B cell (primary cell): ENCODE measurements around the gene MOXD1. TPM values are rescaled to one million over a fixed set of nuclear protein-coding genes. Genes with fewer than 3 reads are reported as not detected.

Source experiments
- ATAC-seq: fragments of 200-7000 bp; cut with Tn5 transposase; one replicate; pipeline ENCODE4 v1.10.0; 2021; ENCODE audit warnings: low read depth, mild to moderate bottlenecking, moderate number of reproducible peaks, moderate library complexity
- CTCF ChIA-PET: fragments of 350-600 bp; sonication (Branson Sonifier 250); formaldehyde crosslinking; loops from one replicate; lab custom pipeline; 2021; ENCODE audit warnings: antibody characterized with exemption, inconsistent platforms; lab: Charles Lee
- POLR2A ChIA-PET: fragments of 350-600 bp; sonication (Branson Sonifier 250); formaldehyde crosslinking; loops from one replicate; lab custom pipeline; 2021; ENCODE audit warnings: antibody characterized with exemption; lab: Charles Lee
- DNase-seq: peaks from one replicate; pipeline ENCODE4 v3.0.0; 2013
- H2AFZ ChIP-seq: 2 replicates; pipeline ENCODE4 v1.6.1; 2012; ENCODE audit warnings: mild to moderate bottlenecking, low read depth, low read length; ENCODE audit not compliant: insufficient read depth, poor library complexity, severe bottlenecking
- H3K27ac ChIP-seq, 2 donors: 1 replicate in 1 of 2; 2 replicates in 1 of 2; pipeline ENCODE4 v1.5.1; 2012 to 2013; ENCODE audit warnings: low read length in 2 of 2, mild to moderate bottlenecking in 2 of 2, moderate library complexity in 1 of 2
- H3K27me3 ChIP-seq, 4 experiments: fragments of 200-600 bp in 1 of 4; sonication (generic) in 1 of 4; replicated peaks in 1 of 4; 1 replicate in 2 of 4; 2 replicates in 2 of 4; pipeline versions ENCODE4 v1.6.1 to v1.7.0; 2013 to 2016; ENCODE audit warnings: low read length in 3 of 4, mild to moderate bottlenecking in 2 of 4, mixed read lengths in 1 of 4, moderate library complexity in 1 of 4; ENCODE audit not compliant: insufficient read depth in 4 of 4, control insufficient read depth in 3 of 4; ENCODE audit errors: control extremely low read depth in 1 of 4
- H3K36me3 ChIP-seq, 2 experiments: replicated peaks in 1 of 2; 1 replicate in 1 of 2; 2 replicates in 1 of 2; pipeline versions ENCODE4 v1.6.1 to v1.7.1; 2013; ENCODE audit warnings: low read length in 1 of 2; ENCODE audit not compliant: insufficient read depth in 2 of 2, control insufficient read depth in 1 of 2; ENCODE audit errors: control extremely low read depth in 1 of 2, extremely low read depth in 1 of 2
- H3K4me1 ChIP-seq, 2 donors: fragments of 200-600 bp in 1 of 2; sonication (generic) in 1 of 2; 1 replicate in 1 of 2; 2 replicates in 1 of 2; pipeline versions ENCODE4 v1.5.1 to v1.6.1; 2013 to 2017; ENCODE audit warnings: low read length in 2 of 2; ENCODE audit not compliant: control insufficient read depth in 2 of 2, insufficient read depth in 2 of 2
- H3K4me2 ChIP-seq: replicated peaks from 2 replicates; pipeline ENCODE3; 2012; ENCODE audit warnings: mild to moderate bottlenecking, low read depth, low read length; ENCODE audit not compliant: poor library complexity, severe bottlenecking
- H3K4me3 ChIP-seq, 5 experiments: fragments of 200-600 bp in 1 of 5; sonication (generic) in 1 of 5; 1 replicate in 3 of 5; 2 replicates in 2 of 5; pipeline versions ENCODE4 v1.5.1 to v1.7.0; 2011 to 2016; ENCODE audit warnings: low read length in 4 of 5, mild to moderate bottlenecking in 4 of 5, low read depth in 2 of 5, control low read depth in 1 of 5, moderate library complexity in 1 of 5; ENCODE audit not compliant: insufficient read depth in 1 of 5; ENCODE audit errors: control extremely low read depth in 1 of 5, extremely low read depth in 1 of 5
- H3K79me2 ChIP-seq: fragments of 200-600 bp; sonication (generic); one replicate; pipeline ENCODE4 v1.6.0; 2016; ENCODE audit warnings: low read length; ENCODE audit not compliant: control insufficient read depth, insufficient read depth
- H3K9ac ChIP-seq: fragments of 200-600 bp; sonication (generic); 2 replicates; pipeline ENCODE4 v1.6.1; 2017; ENCODE audit warnings: mild to moderate bottlenecking, low read length, moderate library complexity
- H3K9me3 ChIP-seq, 3 donors: one replicate each; pipeline versions ENCODE4 v1.6.1 to v1.7.1; 2013; ENCODE audit warnings: low read length in 2 of 3; ENCODE audit not compliant: control insufficient read depth in 2 of 3, insufficient read depth in 1 of 3; ENCODE audit errors: control extremely low read depth in 1 of 3
- H4K20me1 ChIP-seq: 2 replicates; pipeline ENCODE4 v1.6.0; 2012; ENCODE audit warnings: mild to moderate bottlenecking, low read length; ENCODE audit not compliant: insufficient read depth, control insufficient read depth, poor library complexity, severe bottlenecking
- H3K27ac Mint-ChIP-seq: one replicate; pipeline ENCODE4 v1.8.0; 2021; ENCODE audit warnings: mixed read lengths
- H3K27me3 Mint-ChIP-seq: one replicate; pipeline ENCODE4 v1.8.0; 2021; ENCODE audit warnings: mixed read lengths
- H3K4me1 Mint-ChIP-seq: one replicate; pipeline ENCODE4 v1.8.0; 2021; ENCODE audit warnings: mixed read lengths
- H3K4me3 Mint-ChIP-seq: one replicate; pipeline ENCODE4 v1.8.0; 2021; ENCODE audit warnings: mixed read lengths
- H3K9me3 Mint-ChIP-seq: one replicate; pipeline ENCODE4 v1.8.0; 2022; ENCODE audit warnings: mixed read lengths; ENCODE audit not compliant: insufficient read depth
- CTCF ChIP-seq: fragments of 200-600 bp; IDR thresholded peaks from one replicate; pipeline ENCODE4 v1.8.0; 2022; ENCODE audit warnings: antibody characterized with exemption, mild to moderate bottlenecking
- EZH2 ChIP-seq: IDR thresholded peaks from 2 replicates; pipeline ENCODE4 v1.6.1; 2012; ENCODE audit warnings: borderline replicate concordance, low read depth, mild to moderate bottlenecking, moderate library complexity, low read length; ENCODE audit not compliant: insufficient read depth, poor library complexity, severe bottlenecking
- WGBS: methylation state at CpG from one replicate; pipeline ENCODE4 v1.1.5; 2013; ENCODE audit warnings: missing lambda C conversion rate; ENCODE audit not compliant: insufficient coverage; 5-methylcytosine and 5-hydroxymethylcytosine counted together
- intact Hi-C: fragments of 100-400 bp; cut with micrococcal nuclease; formaldehyde crosslinking; loops from one replicate; pipeline ENCODE4 v1.10.0; 2022
- polyA plus RNA-seq: library from polyadenylated mRNA; depleted of rRNA; stranded (reverse); fragments of >200 nt; gene quantifications from 2 replicates; pipeline ENCODE4 v1.2.3, GENCODE V29; 2012
- total RNA-seq, 2 donors: library from RNA; stranded (reverse); fragments of 120-200 nt in 1 of 2; gene quantifications; 1 replicate in 1 of 2; 2 replicates in 1 of 2; pipeline versions ENCODE4 v1.2.3 to v1.2.4, GENCODE V29; 2013 to 2022

MOXD1 gene
- total and polyA plus RNA-seq, 2 donors (not counting 1 experiment from before 2014, with no cell fraction given) = 1.5 to 7.0 TPM

- Mint-ChIP-seq H3K9me3 (no peaks in the 10 kb centered on the region), H3K4me3 (no peak overlapping the region), H3K27ac (no peak overlapping the region), H3K4me1 (no peaks in the 10 kb centered on the region), H3K27me3 (no peaks in the 10 kb centered on the region)
- H3K27me3 ChIP-seq = no peaks in the 10 kb centered on the region
- no peaks in the 10 kb centered on the region for H3K36me3 ChIP-seq
- CTCF ChIA-PET = interaction anchor here (0.7 to 16.1 kb wide), 36 partner anchors 8 to 383 kb away, joined by 3 to 530 read pairs (median 5); partner anchors contain the start of gene STX7
- no peak overlapping the region for H3K4me3 ChIP-seq
- no peaks in the 10 kb centered on the region for H4K20me1 ChIP-seq
- no peak overlapping the region for H3K27ac ChIP-seq
- DNase-seq (peak; percentile 72), ATAC-seq (no peak)
- H3K4me2 ChIP-seq = no peak overlapping the region
- no peaks in the 10 kb centered on the region for H3K9me3 ChIP-seq
- no peaks in the 10 kb centered on the region for H3K79me2 ChIP-seq
- no peaks in the 10 kb centered on the region for H3K4me1 ChIP-seq
- POLR2A ChIA-PET = interaction anchor here (0.9 kb wide), 1 partner anchor 18 kb away, joined by 6 read pairs; no protein-coding TSS in a partner anchor
- intact Hi-C loops = loop anchor here (1.0 to 10.0 kb wide), 4 partner anchors 19 to 466 kb away; no protein-coding TSS in a partner anchor
- TF ChIP-seq EZH2 (no peak), CTCF (peak; percentile 79)
- no peak overlapping the region for H2AFZ ChIP-seq
- no peak overlapping the region for H3K9ac ChIP-seq
Measured at GRCh38 chr6:132298344-132298949, 102.8 kb downstream of the MOXD1 start.

GRCh38 chr6:132289756-132290155 is 111.5 kb downstream of the MOXD1 start:
- Histone ChIP-seq H3K36me3 (no peaks in the 10 kb centered on the region), H3K4me2 (no peak overlapping the region), H3K79me2 (no peaks in the 10 kb centered on the region), H3K27ac (no peak overlapping the region), H2AFZ (no peak overlapping the region), H3K4me3 (no peak overlapping the region), H4K20me1 (no peaks in the 10 kb centered on the region), H3K4me1 (peaks cover 11 to 16% of the 10 kb centered on the region in 2 donors), H3K9me3 (no peaks in the 10 kb centered on the region), H3K27me3 (no peaks in the 10 kb centered on the region), H3K9ac (no peak overlapping the region)
- ATAC-seq (no peak), DNase-seq (no peak)
- ChIA-PET CTCF (interaction anchor here (0.9 to 16.1 kb wide), 5 partner anchors 9 to 533 kb away, joined by 3 to 530 read pairs (median 4); no protein-coding TSS in a partner anchor), POLR2A (no interaction called here)
- no peak for TF ChIP-seq EZH2
- TF ChIP-seq CTCF = no peak
- Mint-ChIP-seq H3K27ac (no peak overlapping the region), H3K4me1 (peaks cover 18% of the 10 kb centered on the region), H3K9me3 (no peaks in the 10 kb centered on the region), H3K4me3 (no peak overlapping the region), H3K27me3 (no peaks in the 10 kb centered on the region)
- WGBS = 100% methylated on average over 1 of the region's 3 CpGs
- intact Hi-C loops = loop anchor here (10.0 kb wide), 1 partner anchor 475 kb away; no protein-coding TSS in a partner anchor
